Non-pigmented ciliary epithelial cell (primary cell): Measurements from ENCODE around the gene FAM149A.

Source experiments
- DNase-seq: peaks from one replicate; pipeline ENCODE4 v3.0.0-alpha.2; 2010; ENCODE audit warnings: low read depth

Gene FAM149A

GRCh38 chr4:186202490-186203140 is 98.1 kb downstream of the FAM149A start:
- DNase-seq, result no peak

DNA sequence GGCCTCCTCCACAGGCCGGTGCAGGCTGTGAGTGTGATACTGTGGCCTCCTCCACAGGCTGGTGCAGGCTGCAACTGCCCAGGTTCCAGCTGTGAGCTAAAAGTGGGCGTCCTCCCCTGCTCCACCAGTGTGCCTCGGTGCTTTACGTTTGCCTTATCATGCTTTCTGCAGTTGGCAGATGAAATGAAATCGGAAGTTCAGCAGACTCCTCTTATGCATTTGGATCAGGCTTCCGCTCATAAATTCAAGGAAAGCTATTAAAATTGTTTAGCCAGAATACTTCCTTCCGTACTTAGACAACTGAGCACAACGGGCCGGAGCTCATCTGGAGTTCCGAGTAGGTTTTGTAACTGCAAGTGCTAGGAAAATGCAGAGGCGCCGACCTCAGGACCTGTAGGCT is 98.9 kb downstream of the FAM149A start:
- no peak for DNase-seq

DNA sequence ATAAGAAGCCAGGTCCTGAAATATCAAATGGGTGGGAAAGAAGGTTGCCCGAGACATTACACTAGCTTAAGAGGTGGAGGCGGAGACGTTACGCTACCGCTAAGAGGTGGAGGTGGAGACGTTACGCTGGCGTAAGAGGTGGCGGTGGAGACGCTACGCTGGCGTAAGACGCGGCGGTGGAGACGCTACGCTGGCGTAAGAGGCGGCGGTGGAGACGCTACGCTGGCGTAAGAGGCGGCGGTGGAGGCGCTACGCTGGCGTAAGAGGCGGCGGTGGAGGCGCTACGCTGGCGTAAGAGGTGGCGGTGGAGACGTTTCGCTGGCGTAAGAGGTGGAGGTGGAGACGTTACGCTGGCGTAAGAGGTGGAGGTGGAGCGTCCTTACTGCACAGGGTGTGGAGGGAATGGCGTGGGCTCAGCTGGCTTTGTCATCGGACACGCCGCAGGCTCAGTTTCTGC is 99.6 kb downstream of the FAM149A start:
- DNase-seq, result no peak

GRCh38 chr4:186204686-186205085 is 100.2 kb downstream of the FAM149A start:
- no peak for DNase-seq

DNA sequence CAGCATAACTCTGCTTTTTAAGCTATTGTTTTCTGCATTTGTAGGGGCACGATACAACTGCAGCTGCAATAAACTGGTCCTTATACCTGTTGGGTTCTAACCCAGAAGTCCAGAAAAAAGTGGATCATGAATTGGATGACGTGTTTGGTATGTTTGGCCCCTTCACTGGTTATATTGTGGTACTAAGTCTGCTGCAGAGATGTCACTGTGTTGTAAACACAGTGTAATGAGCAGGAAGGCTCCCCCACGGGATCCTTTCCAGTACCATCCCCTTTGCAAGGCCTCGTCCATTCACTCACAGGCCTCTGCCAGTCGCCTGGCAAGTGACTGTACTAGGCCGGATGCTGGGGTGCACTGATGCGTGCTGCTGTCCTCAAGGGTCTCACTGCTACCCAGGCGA is 100.7 kb downstream of the FAM149A start:
- DNase-seq, result no peak

GRCh38 chr4:186216465-186217024 is 112.0 kb downstream of the FAM149A start:
- no peak for DNase-seq

DNA sequence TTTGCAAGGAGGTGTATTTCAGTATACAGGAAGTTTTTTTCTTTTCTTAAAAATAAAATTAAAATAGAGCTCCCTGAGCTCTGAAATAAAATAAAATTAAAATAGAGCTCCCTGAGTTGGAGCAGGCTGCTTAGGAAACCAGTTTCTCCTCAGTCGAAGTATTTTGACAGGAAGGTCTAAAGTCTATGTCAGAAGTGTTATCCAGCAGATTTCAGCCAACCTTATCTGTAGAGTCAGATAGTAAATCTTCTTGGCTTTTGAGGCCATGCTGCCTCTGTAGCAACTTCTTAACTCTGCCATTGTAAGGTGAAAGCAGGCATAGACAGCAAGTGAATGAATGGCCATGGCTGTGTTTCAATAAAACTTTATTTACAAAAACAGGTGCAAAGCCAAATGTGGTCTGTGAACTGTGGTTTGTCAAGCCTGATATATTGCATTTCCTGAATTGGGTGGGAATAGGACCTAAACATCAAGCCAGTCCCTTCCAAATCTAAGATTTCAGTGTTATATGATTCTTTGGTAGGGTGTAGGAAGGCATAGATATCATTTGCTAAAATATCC is 113.3 kb downstream of the FAM149A start:
- no peak for DNase-seq

DNA sequence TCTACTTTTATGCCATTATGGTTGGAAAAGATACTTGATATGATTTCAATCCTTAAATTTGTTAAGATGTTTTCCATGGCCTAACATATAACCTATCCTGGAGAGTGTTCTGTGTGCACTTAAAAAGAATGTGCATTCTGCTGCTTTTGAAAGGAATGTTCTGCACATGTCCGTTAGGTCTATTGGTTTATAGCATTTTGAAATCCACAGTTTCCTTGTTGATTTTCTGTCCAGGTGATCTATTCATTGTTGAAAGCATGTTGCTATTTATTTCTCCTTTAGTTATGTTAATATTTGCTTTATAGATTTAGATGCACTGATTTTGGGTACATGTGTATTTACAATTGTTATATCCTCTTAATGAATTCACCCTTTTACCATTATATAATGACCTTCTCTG is 117.1 kb downstream of the FAM149A start:
- no peak for DNase-seq
